ENCODE results near the gene THSD7A.

DNA sequence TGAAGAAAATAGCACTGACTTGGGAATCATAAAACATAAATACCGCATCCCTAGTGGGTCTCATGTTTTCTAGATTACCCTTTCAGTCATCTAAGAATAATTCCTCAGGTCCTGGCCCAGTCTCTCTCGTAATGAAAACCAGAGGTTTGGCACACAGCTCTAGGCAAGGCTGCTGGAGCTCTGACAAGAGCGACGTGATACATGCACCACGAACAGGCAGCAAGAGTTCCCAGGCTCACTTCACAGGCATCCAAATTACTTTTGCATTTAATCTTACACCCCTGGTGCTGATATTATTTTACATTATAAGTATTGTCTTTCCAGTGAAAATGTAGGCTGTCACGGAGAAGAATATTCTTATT, 105.2 kb downstream of the THSD7A start:
- TF ChIP-seq, protein P1, sequence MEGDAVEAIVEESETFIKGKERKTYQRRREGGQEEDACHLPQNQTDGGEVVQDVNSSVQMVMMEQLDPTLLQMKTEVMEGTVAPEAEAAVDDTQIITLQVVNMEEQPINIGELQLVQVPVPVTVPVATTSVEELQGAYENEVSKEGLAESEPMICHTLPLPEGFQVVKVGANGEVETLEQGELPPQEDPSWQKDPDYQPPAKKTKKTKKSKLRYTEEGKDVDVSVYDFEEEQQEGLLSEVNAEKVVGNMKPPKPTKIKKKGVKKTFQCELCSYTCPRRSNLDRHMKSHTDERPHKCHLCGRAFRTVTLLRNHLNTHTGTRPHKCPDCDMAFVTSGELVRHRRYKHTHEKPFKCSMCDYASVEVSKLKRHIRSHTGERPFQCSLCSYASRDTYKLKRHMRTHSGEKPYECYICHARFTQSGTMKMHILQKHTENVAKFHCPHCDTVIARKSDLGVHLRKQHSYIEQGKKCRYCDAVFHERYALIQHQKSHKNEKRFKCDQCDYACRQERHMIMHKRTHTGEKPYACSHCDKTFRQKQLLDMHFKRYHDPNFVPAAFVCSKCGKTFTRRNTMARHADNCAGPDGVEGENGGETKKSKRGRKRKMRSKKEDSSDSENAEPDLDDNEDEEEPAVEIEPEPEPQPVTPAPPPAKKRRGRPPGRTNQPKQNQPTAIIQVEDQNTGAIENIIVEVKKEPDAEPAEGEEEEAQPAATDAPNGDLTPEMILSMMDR (conservative IDR thresholded peaks at IDR 0.05): no peak
- TF ChIP-seq EZH2 (IDR thresholded peaks at IDR 0.05; ENCODE audit: low read depth): no peak
